Endothelial cell (in vitro differentiated cells): Measurements from ENCODE around the gene CNPY3. TPM values are rescaled to one million over a fixed set of nuclear protein-coding genes. Genes with fewer than 3 reads are reported as not detected.
"Not testable (repeated sequence)": the region's sequence is repeated elsewhere in the genome, so short reads cannot be mapped to it uniquely, and the experiment has no call there.

ENCODE experiments used
- DNase-seq: peaks from one replicate; pipeline ENCODE4 v3.0.0; 2021; ENCODE audit warnings: low spot score
- H3K27ac Mint-ChIP-seq: one replicate; pipeline ENCODE4 v1.8.0; 2021; ENCODE audit warnings: mixed read lengths, inconsistent platforms; ENCODE audit not compliant: unreplicated experiment
- H3K27me3 Mint-ChIP-seq: one replicate; pipeline ENCODE4 v1.8.0; 2021; ENCODE audit warnings: mild to moderate bottlenecking, moderate library complexity, mixed read lengths, inconsistent platforms; ENCODE audit not compliant: unreplicated experiment
- H3K36me3 Mint-ChIP-seq: one replicate; pipeline ENCODE4 v1.8.0; 2021; ENCODE audit warnings: mild to moderate bottlenecking, low read depth, mixed read lengths, inconsistent platforms; ENCODE audit not compliant: unreplicated experiment
- H3K4me1 Mint-ChIP-seq: one replicate; pipeline ENCODE4 v1.8.0; 2021; ENCODE audit warnings: mild to moderate bottlenecking, mixed read lengths, inconsistent platforms; ENCODE audit not compliant: unreplicated experiment
- H3K4me3 Mint-ChIP-seq: one replicate; pipeline ENCODE4 v1.8.0; 2021; ENCODE audit warnings: mild to moderate bottlenecking, mixed read lengths, inconsistent platforms; ENCODE audit not compliant: unreplicated experiment
- H3K9me3 Mint-ChIP-seq: one replicate; pipeline ENCODE4 v1.8.0; 2021; ENCODE audit warnings: mixed read lengths, inconsistent platforms; ENCODE audit not compliant: unreplicated experiment
- long read RNA-seq: library from polyadenylated mRNA; unstranded; transcript quantifications from one replicate; pipeline ENCODE4 v2.0.0, GENCODE V29; 2020; ENCODE audit not compliant: unreplicated experiment
- total RNA-seq: library from RNA; stranded (reverse); fragmentation: NEBNext Ultra II Directional; extraction: Animal tissue kit (Norgen Biotek cat#: 25700); gene quantifications from one replicate; pipeline ENCODE4 v1.2.1, GENCODE V29; 2021; ENCODE audit not compliant: unreplicated experiment
- TF ChIP-seq, protein P1 (sequence below): fragments of 200-600 bp; sonication (generic); IDR thresholded peaks from one replicate; pipeline ENCODE4 v1.5.0; 2021; ENCODE audit warnings: antibody characterized with exemption; ENCODE audit not compliant: unreplicated experiment

The CNPY3 gene
- 106 TPM for total RNA-seq
- long read RNA-seq, transcript CNPY3-201 (6 exons, 1,704 nt), result major isoform, 109 of 145 reads
- long read RNA-seq, partial matches to known transcripts, result 7 of 145 reads
- long read RNA-seq, other reads (novel, unspliced or antisense), result 29 of 145 reads

DNA sequence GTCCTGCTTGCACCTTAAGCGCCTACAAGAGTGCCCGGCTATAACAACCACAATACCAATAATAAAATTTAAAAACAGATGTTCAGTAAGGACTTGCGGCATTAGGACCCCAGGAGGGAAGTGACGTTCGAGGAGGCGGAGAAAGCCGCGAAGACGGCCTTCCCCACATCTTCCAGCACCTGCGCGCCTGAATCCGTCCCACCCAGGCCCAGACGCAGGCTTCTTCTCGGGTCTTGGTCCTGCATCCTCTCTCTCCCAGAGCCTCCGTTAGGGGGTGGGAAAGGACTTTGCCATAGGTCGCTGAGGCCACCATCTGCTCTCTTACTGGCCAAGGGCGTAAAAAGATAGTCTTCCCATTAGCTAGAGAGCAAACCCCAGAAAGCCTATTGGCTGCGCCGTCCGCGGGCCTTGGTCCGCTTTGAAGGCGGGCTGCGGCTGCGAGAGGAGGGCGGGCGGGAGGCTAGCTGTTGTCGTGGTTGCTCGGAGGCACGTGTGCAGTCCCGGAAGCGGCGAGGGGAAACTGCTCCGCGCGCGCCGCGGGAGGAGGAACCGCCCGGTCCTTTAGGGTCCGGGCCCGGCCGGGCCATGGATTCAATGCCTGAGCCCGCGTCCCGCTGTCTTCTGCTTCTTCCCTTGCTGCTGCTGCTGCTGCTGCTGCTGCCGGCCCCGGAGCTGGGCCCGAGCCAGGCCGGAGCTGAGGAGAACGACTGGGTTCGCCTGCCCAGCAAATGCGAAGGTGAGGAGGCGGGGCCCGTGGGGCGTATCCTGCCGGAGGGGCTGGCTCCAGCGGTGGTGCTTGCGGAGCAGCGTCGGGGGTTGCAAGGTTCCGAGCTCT, at the start of gene CNPY3:
CNPY3 (plus strand) TSS at position 495 of the 835 bp plus-strand sequence; CDS start at position 586, 91 bp downstream.
- Mint-ChIP-seq H3K9me3 (no peaks in the 10 kb centered on the region), H3K4me1 (peaks cover 37% of the 10 kb centered on the region), H3K36me3 (peaks cover 11% of the 10 kb centered on the region), H3K4me3 (peak within 1 kb of the TSS; percentile 99), H3K27ac (peak within 1 kb of the TSS; percentile 98), H3K27me3 (peaks cover 6% of the 10 kb centered on the region)
- TF ChIP-seq, protein P1, sequence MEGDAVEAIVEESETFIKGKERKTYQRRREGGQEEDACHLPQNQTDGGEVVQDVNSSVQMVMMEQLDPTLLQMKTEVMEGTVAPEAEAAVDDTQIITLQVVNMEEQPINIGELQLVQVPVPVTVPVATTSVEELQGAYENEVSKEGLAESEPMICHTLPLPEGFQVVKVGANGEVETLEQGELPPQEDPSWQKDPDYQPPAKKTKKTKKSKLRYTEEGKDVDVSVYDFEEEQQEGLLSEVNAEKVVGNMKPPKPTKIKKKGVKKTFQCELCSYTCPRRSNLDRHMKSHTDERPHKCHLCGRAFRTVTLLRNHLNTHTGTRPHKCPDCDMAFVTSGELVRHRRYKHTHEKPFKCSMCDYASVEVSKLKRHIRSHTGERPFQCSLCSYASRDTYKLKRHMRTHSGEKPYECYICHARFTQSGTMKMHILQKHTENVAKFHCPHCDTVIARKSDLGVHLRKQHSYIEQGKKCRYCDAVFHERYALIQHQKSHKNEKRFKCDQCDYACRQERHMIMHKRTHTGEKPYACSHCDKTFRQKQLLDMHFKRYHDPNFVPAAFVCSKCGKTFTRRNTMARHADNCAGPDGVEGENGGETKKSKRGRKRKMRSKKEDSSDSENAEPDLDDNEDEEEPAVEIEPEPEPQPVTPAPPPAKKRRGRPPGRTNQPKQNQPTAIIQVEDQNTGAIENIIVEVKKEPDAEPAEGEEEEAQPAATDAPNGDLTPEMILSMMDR, result no peak
- peak; percentile 90 for DNase-seq

DNA sequence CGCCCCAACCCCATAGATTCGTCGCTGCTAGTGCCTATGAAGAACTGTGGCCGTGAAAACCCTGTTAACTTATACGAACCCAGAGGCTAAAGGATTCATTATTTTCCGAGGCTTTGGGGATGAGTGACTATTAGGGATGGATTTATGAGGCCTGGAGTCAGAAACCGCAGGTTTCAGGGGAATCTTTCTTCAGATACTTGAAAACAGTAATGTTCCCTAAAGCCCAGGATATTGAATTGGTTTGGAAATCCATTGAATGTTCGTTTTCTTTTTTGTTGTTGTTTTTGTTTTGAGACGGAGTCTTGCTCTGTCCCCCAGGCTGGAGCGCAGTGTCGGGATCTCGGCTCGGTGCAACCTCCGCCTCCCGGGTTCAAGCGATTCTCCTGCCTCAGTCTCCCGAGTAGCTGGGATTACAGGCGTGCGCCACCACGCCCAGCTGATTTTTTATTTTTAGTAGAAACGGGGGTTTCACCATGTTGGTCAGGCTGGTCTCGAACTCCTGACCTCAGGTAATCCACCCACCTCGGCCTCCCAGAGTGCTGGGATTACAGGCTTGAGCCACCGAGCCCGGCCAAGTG, 49.0 kb upstream of the CNPY3 start:
- peak overlapping the region; percentile 100 for H3K4me3 Mint-ChIP-seq
- peaks cover 11% of the 10 kb centered on the region for H3K4me1 Mint-ChIP-seq
- not testable (repeated sequence) for DNase-seq, H3K27me3 Mint-ChIP-seq, H3K9me3 Mint-ChIP-seq
- peaks cover 20% of the 10 kb centered on the region for H3K36me3 Mint-ChIP-seq
- H3K27ac Mint-ChIP-seq, result peak overlapping the region; percentile 99

DNA sequence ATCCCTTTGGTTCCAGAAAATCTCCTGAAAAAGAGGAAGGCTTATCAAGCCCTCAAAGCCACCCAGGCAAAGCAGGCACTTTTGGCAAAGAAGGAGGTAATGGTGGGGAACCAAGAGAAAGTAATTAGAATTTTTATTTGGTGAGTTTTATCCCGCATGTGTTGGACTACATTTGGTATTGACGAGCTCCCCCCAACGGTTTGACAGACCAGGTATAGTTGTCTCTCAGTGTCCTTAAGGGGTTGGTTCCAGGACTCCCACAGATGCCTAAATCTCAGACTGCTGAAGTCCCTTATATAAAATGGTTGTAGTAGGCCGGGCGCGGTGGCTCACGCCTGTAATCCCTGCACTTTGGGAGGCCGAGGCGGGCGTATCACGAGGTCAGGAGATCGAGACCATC, 48.4 kb upstream of the CNPY3 start:
- not testable (repeated sequence) for H3K27me3 Mint-ChIP-seq
- H3K27ac Mint-ChIP-seq, result peak overlapping the region; percentile 99

DNA sequence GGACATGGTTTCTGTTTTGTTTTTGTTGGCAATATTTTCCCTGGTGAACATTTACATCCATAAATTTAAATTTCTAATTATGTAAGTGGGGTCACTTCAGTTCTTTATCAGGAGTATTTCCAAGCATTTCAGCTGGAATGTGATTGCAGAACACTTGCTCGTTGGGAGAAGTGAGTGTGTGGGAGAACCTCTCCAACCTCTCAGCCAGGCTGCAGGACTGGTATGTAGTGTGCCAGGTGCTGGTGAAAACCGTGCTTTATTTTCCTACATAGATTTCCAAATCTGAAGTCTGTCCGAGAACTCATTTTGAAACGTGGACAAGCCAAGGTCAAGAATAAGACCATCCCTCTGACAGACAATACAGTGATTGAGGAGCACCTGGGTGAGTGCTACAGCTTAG, 43.6 kb upstream of the CNPY3 start:
- H3K9me3 Mint-ChIP-seq, result no peaks in the 10 kb centered on the region
- peaks cover 9% of the 10 kb centered on the region for H3K4me1 Mint-ChIP-seq
- H3K4me3 Mint-ChIP-seq, result peak overlapping the region; percentile 34
- peaks cover 32% of the 10 kb centered on the region for H3K36me3 Mint-ChIP-seq
- no peak overlapping the region for H3K27ac Mint-ChIP-seq
- no peaks in the 10 kb centered on the region for H3K27me3 Mint-ChIP-seq
- DNase-seq, result no peak
- TF ChIP-seq, protein P1, result no peak

More for the DNA sequence above, 48.4 kb upstream of the CNPY3 start:
- Mint-ChIP-seq H3K36me3 (peaks cover 23% of the 10 kb centered on the region), H3K4me1 (peaks cover 11% of the 10 kb centered on the region), H3K4me3 (peak overlapping the region; percentile 100)
- not testable (repeated sequence) for DNase-seq, H3K9me3 Mint-ChIP-seq

DNA sequence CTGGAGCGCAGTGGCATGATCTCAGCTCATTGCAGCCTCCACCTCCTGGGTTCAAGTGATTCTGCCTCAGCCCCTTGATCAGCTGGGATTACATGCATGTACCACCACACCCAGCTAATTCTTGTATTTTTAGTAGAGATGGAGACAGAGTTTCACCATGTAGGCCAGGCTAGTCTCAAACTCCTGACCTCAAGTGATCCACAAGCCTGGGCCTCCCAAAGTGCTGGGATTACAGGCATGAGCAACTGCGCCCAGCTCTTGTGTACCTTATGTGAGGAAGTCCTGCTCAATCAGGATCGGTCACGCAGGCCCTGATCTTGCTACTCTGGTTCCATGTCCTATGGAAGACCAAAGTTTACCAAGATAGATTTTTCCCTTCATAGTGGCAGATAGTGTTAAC, 41.1 kb upstream of the CNPY3 start:
- H3K27ac Mint-ChIP-seq, H3K9me3 Mint-ChIP-seq, DNase-seq, H3K27me3 Mint-ChIP-seq, H3K4me3 Mint-ChIP-seq: not testable (repeated sequence)
- H3K4me1 Mint-ChIP-seq, result peaks cover 14% of the 10 kb centered on the region
- peaks cover 28% of the 10 kb centered on the region for H3K36me3 Mint-ChIP-seq

DNA sequence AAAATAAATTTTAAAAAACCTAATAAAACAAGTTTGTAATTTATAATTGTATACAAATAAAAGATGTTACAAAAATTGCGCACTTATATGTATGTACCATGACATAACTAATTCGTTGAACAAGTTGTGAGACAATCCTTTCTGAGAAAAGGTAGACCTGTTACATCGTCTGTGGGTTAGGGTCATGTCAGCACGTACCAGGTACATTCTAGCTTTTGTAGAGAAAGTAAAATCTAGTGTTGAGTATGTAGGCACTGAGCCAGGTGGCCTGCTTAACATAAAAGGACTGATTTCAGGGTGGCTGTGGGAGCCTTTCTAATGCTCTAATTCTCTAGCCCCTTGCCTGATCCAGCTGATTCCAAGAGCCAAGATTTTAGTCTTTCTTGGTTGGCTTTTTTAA, 39.5 kb upstream of the CNPY3 start:
- no peak for DNase-seq
- peaks cover 25% of the 10 kb centered on the region for H3K4me1 Mint-ChIP-seq
- peak overlapping the region; percentile 93 for H3K4me3 Mint-ChIP-seq
- H3K9me3 Mint-ChIP-seq, result no peaks in the 10 kb centered on the region
- H3K27me3 Mint-ChIP-seq, result no peaks in the 10 kb centered on the region
- H3K27ac Mint-ChIP-seq, result peak overlapping the region; percentile 81
- H3K36me3 Mint-ChIP-seq, result peaks cover 12% of the 10 kb centered on the region
- TF ChIP-seq, protein P1, result no peak
